Activated CD8-positive, alpha-beta memory T cell treated with anti-CD3 and anti-CD28 coated beads, Interleukin-2, amount 50 U/mL, for 1 hour (primary cell): ENCODE results near the gene SLC26A8.
A peak's percentile ranks its signal among the peaks of the same experiment; 100 is the strongest.
"Not testable (repeated sequence)": the region's sequence is repeated elsewhere in the genome, so short reads cannot be mapped to it uniquely, and the experiment has no call there.

Source experiments
- DNase-seq: peaks from one replicate; pipeline ENCODE4 v3.0.0-alpha.2; 2020; ENCODE audit errors: extremely low read depth

Gene SLC26A8

GRCh38 chr6:36052097-36052496, 27.7 kb upstream of the SLC26A8 start:
- no peak for DNase-seq

- DNase-seq = no peak
Measured at GRCh38 chr6:36050947-36051710, 26.7 kb upstream of the SLC26A8 start.

- no peak for DNase-seq
Measured at GRCh38 chr6:36050305-36050704, 25.9 kb upstream of the SLC26A8 start.

GRCh38 chr6:36049582-36049981, 25.1 kb upstream of the SLC26A8 start:
- DNase-seq = no peak

GRCh38 chr6:36042618-36043260, 18.3 kb upstream of the SLC26A8 start:
- DNase-seq = no peak

GRCh38 chr6:36040958-36041357, 16.5 kb upstream of the SLC26A8 start:
- DNase-seq = no peak

GRCh38 chr6:36039112-36039511, 14.7 kb upstream of the SLC26A8 start:
- DNase-seq = no peak

- DNase-seq = no peak
Measured at GRCh38 chr6:36038120-36038876, 13.9 kb upstream of the SLC26A8 start.

GRCh38 chr6:36035225-36035624, 10.8 kb upstream of the SLC26A8 start:
- no peak for DNase-seq

- DNase-seq = no peak
Measured at GRCh38 chr6:36034441-36034840, 10.0 kb upstream of the SLC26A8 start.

- no peak for DNase-seq
Measured at GRCh38 chr6:36033935-36034334, 9.5 kb upstream of the SLC26A8 start.

GRCh38 chr6:36033144-36033543, 8.7 kb upstream of the SLC26A8 start:
- DNase-seq = not testable (repeated sequence)

GRCh38 chr6:36032261-36032660, 7.8 kb upstream of the SLC26A8 start:
- DNase-seq = no peak

GRCh38 chr6:36029464-36029863, 5.0 kb upstream of the SLC26A8 start:
- DNase-seq = no peak

- peak; percentile 67 for DNase-seq
Measured at GRCh38 chr6:36028877-36029324, 4.5 kb upstream of the SLC26A8 start.

GRCh38 chr6:36028088-36028876, 3.8 kb upstream of the SLC26A8 start:
- DNase-seq = no peak

GRCh38 chr6:36027501-36028087, 3.2 kb upstream of the SLC26A8 start, which contains the start of gene MAPK14:
MAPK14 (plus strand) TSS chr6:36027808; CDS start chr6:36028158, 350 bp downstream.
- peak; percentile 99 for DNase-seq

GRCh38 chr6:36025932-36026327, 1.5 kb upstream of the SLC26A8 start:
- DNase-seq = no peak

GRCh38 chr6:36025260-36025931, 955 bp upstream of the SLC26A8 start:
- no peak for DNase-seq

- no peak for DNase-seq
Measured at GRCh38 chr6:36020154-36020553, 4.3 kb downstream of the SLC26A8 start.

GRCh38 chr6:36019167-36019566, 5.3 kb downstream of the SLC26A8 start:
- DNase-seq = no peak
